ENCODE measurements around the gene SLIT3.

DNA sequence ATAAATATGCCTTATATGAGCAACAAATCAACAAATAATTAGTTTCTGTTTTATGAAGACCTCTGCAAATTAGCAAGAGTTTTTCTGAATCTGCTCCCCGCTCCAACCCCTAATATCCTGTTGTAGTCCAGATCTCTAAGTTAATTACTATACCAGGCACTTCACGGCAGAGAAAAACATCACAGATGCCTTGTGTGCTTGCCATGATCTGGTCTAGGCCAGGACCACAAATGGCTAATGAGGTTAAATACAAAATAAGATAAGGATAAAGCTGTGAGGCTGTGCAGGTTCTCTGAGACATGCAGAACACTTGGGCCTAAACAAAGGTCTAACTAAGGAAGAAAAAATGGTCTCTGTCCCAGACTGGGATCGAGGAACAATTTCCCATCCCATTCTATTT, 150.8 kb downstream of the SLIT3 start:
- TF ChIP-seq RARB (CRISPR knock-in tag; IDR thresholded peaks at IDR 0.05) (no peak), ZFP30 (CRISPR knock-in tag; IDR thresholded peaks at IDR 0.05) (no peak), ARNTL (CRISPR knock-in tag; IDR thresholded peaks at IDR 0.05; ENCODE audit: borderline replicate concordance, low read depth) (0 out of 2 replicates have a peak, but pooled peaks have one; percentile 4), GLIS3 (CRISPR knock-in tag; IDR thresholded peaks at IDR 0.05) (peak; percentile 92; the same call in 1 of the 2 replicates), ZNF565 (CRISPR knock-in tag; conservative IDR thresholded peaks at IDR 0.05; ENCODE audit: low read depth) (no peak), CSDC2 (CRISPR knock-in tag; IDR thresholded peaks at IDR 0.05) (no peak), POU6F1 (CRISPR knock-in tag; IDR thresholded peaks at IDR 0.05; ENCODE audit: borderline replicate concordance, low read depth) (no peak)

Measured in SK-N-SH treated with all-trans-retinoic acid at 6 μM for 48 hours (cell line).